Common myeloid progenitor, CD34-positive (primary cell): ENCODE results near the gene GCK.
A peak's percentile ranks its signal among the peaks of the same experiment; 100 is the strongest.

Experiments
- CTCF ChIA-PET: fragments of 350-600 bp; sonication (Branson Sonifier 250); formaldehyde crosslinking; loops from one replicate; lab custom pipeline; 2021; ENCODE audit warnings: antibody characterized with exemption; lab: Charles Lee
- POLR2A ChIA-PET: fragments of 350-600 bp; sonication (Branson Sonifier 250); formaldehyde crosslinking; loops from one replicate; lab custom pipeline; 2021; ENCODE audit warnings: antibody characterized with exemption; lab: Charles Lee
- DNase-seq, 3 donors: peaks; one replicate each; pipeline versions ENCODE4 v3.0.0 to v3.0.0-alpha.2; 2013
- H3K27ac ChIP-seq, 2 experiments: 1 replicate in 1 of 2; 2 replicates in 1 of 2; pipeline ENCODE4 v1.7.0; 2013; ENCODE audit warnings: inconsistent platforms in 2 of 2, low read length in 2 of 2, mild to moderate bottlenecking in 2 of 2, low read depth in 1 of 2, moderate library complexity in 1 of 2; ENCODE audit not compliant: severe bottlenecking in 2 of 2, insufficient read depth in 1 of 2, poor library complexity in 1 of 2
- H3K27me3 ChIP-seq, 5 experiments: replicated peaks in 2 of 5; 1 replicate in 3 of 5; 2 replicates in 2 of 5; pipeline versions ENCODE4 v1.6.1 to v1.7.0; 2013; ENCODE audit warnings: low read length in 4 of 5, mild to moderate bottlenecking in 2 of 5, moderate library complexity in 2 of 5, inconsistent platforms in 1 of 5; ENCODE audit not compliant: insufficient read depth in 5 of 5, control insufficient read depth in 4 of 5
- H3K36me3 ChIP-seq, 4 experiments: 1 replicate in 2 of 4; 2 replicates in 2 of 4; pipeline versions ENCODE4 v1.6.1 to v1.7.0; 2013; ENCODE audit warnings: low read length in 3 of 4, control low read depth in 1 of 4, mild to moderate bottlenecking in 1 of 4; ENCODE audit not compliant: control insufficient read depth in 4 of 4, insufficient read depth in 4 of 4
- H3K4me1 ChIP-seq, 4 experiments: 1 replicate in 3 of 4; 2 replicates in 1 of 4; pipeline versions ENCODE4 v1.6.1 to v1.7.1; 2013; ENCODE audit warnings: low read length in 3 of 4, mild to moderate bottlenecking in 3 of 4, control low read depth in 1 of 4, inconsistent platforms in 1 of 4, moderate library complexity in 1 of 4; ENCODE audit not compliant: control insufficient read depth in 4 of 4, insufficient read depth in 4 of 4; ENCODE audit errors: control extremely low read depth in 1 of 4
- H3K4me3 ChIP-seq, 7 experiments: 1 replicate in 4 of 7; 2 replicates in 3 of 7; pipeline versions ENCODE4 v1.5.1 to v1.7.0; 2013; ENCODE audit warnings: mild to moderate bottlenecking in 7 of 7, low read length in 6 of 7, moderate library complexity in 6 of 7, inconsistent platforms in 2 of 7, low read depth in 2 of 7, control low read depth in 1 of 7; ENCODE audit not compliant: insufficient read depth in 4 of 7, control insufficient read depth in 1 of 7; ENCODE audit errors: extremely low read depth in 1 of 7
- H3K9me3 ChIP-seq, 5 experiments: 1 replicate in 4 of 5; 2 replicates in 1 of 5; pipeline versions ENCODE4 v1.6.1 to v1.7.1; 2013; ENCODE audit warnings: low read length in 4 of 5, mild to moderate bottlenecking in 2 of 5, inconsistent platforms in 1 of 5, low read depth in 1 of 5, moderate library complexity in 1 of 5; ENCODE audit not compliant: control insufficient read depth in 4 of 5, insufficient read depth in 2 of 5; ENCODE audit errors: control extremely low read depth in 1 of 5
- WGBS: methylation state at CpG from one replicate; pipeline ENCODE4 v1.1.5; 2013; ENCODE audit not compliant: insufficient coverage; 5-methylcytosine and 5-hydroxymethylcytosine counted together

The GCK gene

GRCh38 chr7:44147026-44147991 lies 41.9 kb downstream of the GCK start:
- WGBS, result 91% methylated on average over 17 of the region's 33 CpGs
- Histone ChIP-seq H3K27ac (no peak overlapping the region), H3K27me3 (peaks cover 0 to 39% (median 19%) of the 10 kb centered on the region in 5 experiments), H3K36me3 (no peaks in the 10 kb centered on the region), H3K9me3 (peaks cover 0 to 5% (median 0%) of the 10 kb centered on the region in 5 experiments), H3K4me1 (peaks cover 0 to 15% (median 11%) of the 10 kb centered on the region in 4 experiments), H3K4me3 (no peak overlapping the region)
- CTCF ChIA-PET, result interaction anchor here (1.1 kb wide), 2 partner anchors 16 to 34 kb away, joined by 3 to 4 read pairs; no protein-coding TSS in a partner anchor
- DNase-seq, result no peak
- POLR2A ChIA-PET, result no interaction called here

GRCh38 chr7:44145969-44146911 lies 43.0 kb downstream of the GCK start:
- ChIA-PET POLR2A (no interaction called here), CTCF (no interaction called here)
- peak; percentile 38 to 67 (median 64) for DNase-seq
- H3K27me3 ChIP-seq, result peaks cover 0 to 41% (median 19%) of the 10 kb centered on the region in 5 experiments
- H3K36me3 ChIP-seq, result no peaks in the 10 kb centered on the region
- H3K27ac ChIP-seq, result no peak overlapping the region
- H3K9me3 ChIP-seq, result peaks cover 0 to 5% (median 0%) of the 10 kb centered on the region in 5 experiments
- WGBS, result 26% methylated on average over 40 of the region's 65 CpGs
- peak overlapping the region in 5 of 7 experiments; percentile 38 to 71 (median 63) for H3K4me3 ChIP-seq
- peaks cover 0 to 15% (median 11%) of the 10 kb centered on the region in 4 experiments for H3K4me1 ChIP-seq

GRCh38 chr7:44145479-44145968 lies 43.7 kb downstream of the GCK start:
- H3K27ac ChIP-seq, result no peak overlapping the region
- CTCF ChIA-PET, result no interaction called here
- H3K27me3 ChIP-seq, result peaks cover 0 to 41% (median 19%) of the 10 kb centered on the region in 5 experiments
- H3K36me3 ChIP-seq, result no peaks in the 10 kb centered on the region
- peak overlapping the region in 5 of 7 experiments; percentile 38 to 71 (median 63) for H3K4me3 ChIP-seq
- peak; percentile 31 to 76 (median 73) for DNase-seq
- peaks cover 0 to 15% (median 11%) of the 10 kb centered on the region in 4 experiments for H3K4me1 ChIP-seq
- H3K9me3 ChIP-seq, result peaks cover 0 to 5% (median 0%) of the 10 kb centered on the region in 5 experiments
- WGBS, result 11% methylated on average over 49 of the region's 53 CpGs
- POLR2A ChIA-PET, result no interaction called here

GRCh38 chr7:44144968-44145478 lies 44.2 kb downstream of the GCK start:
- Histone ChIP-seq H3K36me3 (no peaks in the 10 kb centered on the region), H3K27me3 (peaks cover 0 to 37% (median 19%) of the 10 kb centered on the region in 5 experiments), H3K9me3 (peaks cover 0 to 5% (median 0%) of the 10 kb centered on the region in 5 experiments), H3K4me3 (peak overlapping the region in 3 of 7 experiments; percentile 38 to 71 (median 63)), H3K27ac (no peak overlapping the region), H3K4me1 (peaks cover 0 to 15% (median 11%) of the 10 kb centered on the region in 4 experiments)
- POLR2A ChIA-PET, result no interaction called here
- CTCF ChIA-PET, result no interaction called here
- DNase-seq, result no peak
- 74% methylated on average over 30 of the region's 31 CpGs for WGBS

- H3K27me3 ChIP-seq, result peaks cover 0 to 37% (median 19%) of the 10 kb centered on the region in 5 experiments
- H3K27ac ChIP-seq, result no peak overlapping the region
- POLR2A ChIA-PET, result no interaction called here
- H3K36me3 ChIP-seq, result no peaks in the 10 kb centered on the region
- 95% methylated on average over 6 of the region's 6 CpGs for WGBS
- H3K4me3 ChIP-seq, result no peak overlapping the region
- no peak for DNase-seq
- CTCF ChIA-PET, result no interaction called here
- H3K9me3 ChIP-seq, result peaks cover 0 to 5% (median 0%) of the 10 kb centered on the region in 5 experiments
- peaks cover 0 to 15% (median 11%) of the 10 kb centered on the region in 4 experiments for H3K4me1 ChIP-seq
These were observed 44.7 kb downstream of the GCK start for GRCh38 chr7:44144426-44144967.

GRCh38 chr7:44143646-44144250 lies 45.5 kb downstream of the GCK start:
- peaks cover 0 to 5% (median 0%) of the 10 kb centered on the region in 5 experiments for H3K9me3 ChIP-seq
- ChIA-PET POLR2A (no interaction called here), CTCF (no interaction called here)
- 80% methylated on average over 5 of the region's 6 CpGs for WGBS
- DNase-seq, result no peak
- H3K4me3 ChIP-seq, result no peak overlapping the region
- peaks cover 0 to 15% (median 11%) of the 10 kb centered on the region in 4 experiments for H3K4me1 ChIP-seq
- no peak overlapping the region for H3K27ac ChIP-seq
- H3K36me3 ChIP-seq, result no peaks in the 10 kb centered on the region
- H3K27me3 ChIP-seq, result peaks cover 0 to 35% (median 19%) of the 10 kb centered on the region in 5 experiments
